WTC11 (cell line): ENCODE measurements around the gene CPO. TPM values are rescaled to one million over a fixed set of nuclear protein-coding genes. Genes with fewer than 3 reads are reported as not detected.

Experiments
- ATAC-seq: fragments of 200-7000 bp; cut with Tn5 transposase; 2 replicates; pipeline ENCODE4 v1.10.0; 2021; ENCODE audit warnings: mild to moderate bottlenecking, moderate library complexity
- CTCF ChIA-PET: fragments of 300-600 bp; sonication (Branson Sonifier 250); formaldehyde crosslinking; loops from one replicate; lab custom pipeline; 2021; ENCODE audit warnings: antibody characterized with exemption; lab: Charles Lee
- POLR2A ChIA-PET: fragments of 350-600 bp; sonication (Branson Sonifier 250); formaldehyde crosslinking; loops from one replicate; lab custom pipeline; 2021; ENCODE audit warnings: antibody characterized with exemption; lab: Charles Lee
- DNase-seq: peaks from one replicate; pipeline ENCODE4 v3.0.0; 2021; ENCODE audit warnings: low spot score
- H3K27ac Mint-ChIP-seq: 2 replicates; pipeline ENCODE4 v1.8.0; 2021; ENCODE audit warnings: mixed read lengths
- H3K27me3 Mint-ChIP-seq: 2 replicates; pipeline ENCODE4 v1.8.0; 2021; ENCODE audit warnings: low read depth, mild to moderate bottlenecking, moderate library complexity, mixed read lengths
- H3K36me3 Mint-ChIP-seq: 2 replicates; pipeline ENCODE4 v1.8.0; 2021; ENCODE audit warnings: mixed read lengths
- H3K4me1 Mint-ChIP-seq: 2 replicates; pipeline ENCODE4 v1.8.0; 2022; ENCODE audit warnings: mixed read lengths
- H3K4me3 Mint-ChIP-seq: 2 replicates; pipeline ENCODE4 v1.8.0; 2021; ENCODE audit warnings: mild to moderate bottlenecking, moderate library complexity, mixed read lengths
- H3K9me3 Mint-ChIP-seq: 2 replicates; pipeline ENCODE4 v1.8.0; 2021; ENCODE audit warnings: mixed read lengths
- ATF3 ChIP-seq: sonication (generic); formaldehyde crosslinking; conservative IDR thresholded peaks from 2 replicates; pipeline ENCODE4 v1.8.1; 2022; ENCODE audit warnings: mild to moderate bottlenecking, missing genetic modification reagents
- CBFB ChIP-seq: sonication (generic); formaldehyde crosslinking; IDR thresholded peaks from 2 replicates; pipeline ENCODE4 v1.8.1; 2022; ENCODE audit warnings: mild to moderate bottlenecking, low read depth, missing genetic modification reagents
- CTCF ChIP-seq: fragments of 200-600 bp; IDR thresholded peaks from 2 replicates; pipeline ENCODE4 v1.8.0; 2022; ENCODE audit warnings: antibody characterized with exemption
- E2F5 ChIP-seq: sonication (generic); formaldehyde crosslinking; IDR thresholded peaks from 2 replicates; pipeline ENCODE4 v1.8.1; 2022; ENCODE audit warnings: mild to moderate bottlenecking, moderate library complexity, missing genetic modification reagents
- ETV6 ChIP-seq: sonication (generic); formaldehyde crosslinking; IDR thresholded peaks from 2 replicates; pipeline ENCODE4 v1.8.1; 2022; ENCODE audit warnings: mild to moderate bottlenecking, missing genetic modification reagents
- GRHL2 ChIP-seq: fragments of 250-450 bp; sonication (Bioruptor Pico); IDR thresholded peaks from 2 replicates; pipeline ENCODE4 v1.8.0; 2022; ENCODE audit warnings: mild to moderate bottlenecking, moderate library complexity; ENCODE audit not compliant: insufficient replicate concordance, severe bottlenecking
- KAT7 ChIP-seq: sonication (generic); formaldehyde crosslinking; IDR thresholded peaks from 2 replicates; pipeline ENCODE4 v1.8.1; 2023; ENCODE audit warnings: missing genetic modification reagents, mild to moderate bottlenecking, borderline replicate concordance
- NFYB ChIP-seq: sonication (generic); formaldehyde crosslinking; conservative IDR thresholded peaks from 2 replicates; pipeline ENCODE4 v1.8.0; 2022; ENCODE audit warnings: low read depth, missing genetic modification reagents
- PREB ChIP-seq: sonication (generic); formaldehyde crosslinking; IDR thresholded peaks from 2 replicates; pipeline ENCODE4 v1.8.1; 2022; ENCODE audit warnings: mild to moderate bottlenecking, missing genetic modification reagents, moderate library complexity, borderline replicate concordance
- SOX15 ChIP-seq: fragments of 250-450 bp; sonication (Bioruptor Pico); IDR thresholded peaks from 2 replicates; pipeline ENCODE4 v1.9.0; 2021; ENCODE audit warnings: mild to moderate bottlenecking
- USF2 ChIP-seq: sonication (generic); formaldehyde crosslinking; IDR thresholded peaks from 2 replicates; pipeline ENCODE4 v1.8.1; 2023; ENCODE audit warnings: mild to moderate bottlenecking, missing genetic modification reagents, moderate library complexity
- ZMAT4 ChIP-seq: fragments of 250-450 bp; sonication (Bioruptor Pico); IDR thresholded peaks from 2 replicates; pipeline ENCODE4 v1.9.0; 2021; ENCODE audit warnings: mild to moderate bottlenecking
- ZNF219 ChIP-seq: sonication (generic); formaldehyde crosslinking; IDR thresholded peaks from 2 replicates; pipeline ENCODE4 v1.8.0; 2023; ENCODE audit warnings: missing genetic modification reagents, mild to moderate bottlenecking, borderline replicate concordance
- ZNF416 ChIP-seq: fragments of 250-450 bp; sonication (Bioruptor Pico); IDR thresholded peaks from 2 replicates; pipeline ENCODE4 v1.9.0; 2021; ENCODE audit warnings: mild to moderate bottlenecking, inconsistent platforms
- total RNA-seq: library from RNA; stranded (reverse); gene quantifications from 3 replicates; pipeline ENCODE4 v1.2.3, GENCODE V29; 2021
- TF ChIP-seq, protein P1 (sequence below): sonication (generic); formaldehyde crosslinking; IDR thresholded peaks from 2 replicates; pipeline ENCODE4 v1.8.1; 2022; ENCODE audit warnings: low read depth, missing genetic modification reagents, borderline replicate concordance
- TF ChIP-seq, protein P2 (sequence below): sonication (generic); formaldehyde crosslinking; IDR thresholded peaks from 2 replicates; pipeline ENCODE4 v1.8.1; 2022; ENCODE audit warnings: missing genetic modification reagents, borderline replicate concordance
- TF ChIP-seq, protein P3 (sequence below): fragments of 250-450 bp; sonication (Bioruptor Pico); conservative IDR thresholded peaks from 2 replicates; pipeline ENCODE4 v1.9.0; 2021; ENCODE audit warnings: mild to moderate bottlenecking
- TF ChIP-seq, protein P4 (sequence below): sonication (generic); formaldehyde crosslinking; IDR thresholded peaks from 2 replicates; pipeline ENCODE4 v1.8.0; 2022; ENCODE audit warnings: mild to moderate bottlenecking, missing genetic modification reagents

Gene CPO
- total RNA-seq, 1 experiment from 2014 or later: 1.2 TPM

DNA sequence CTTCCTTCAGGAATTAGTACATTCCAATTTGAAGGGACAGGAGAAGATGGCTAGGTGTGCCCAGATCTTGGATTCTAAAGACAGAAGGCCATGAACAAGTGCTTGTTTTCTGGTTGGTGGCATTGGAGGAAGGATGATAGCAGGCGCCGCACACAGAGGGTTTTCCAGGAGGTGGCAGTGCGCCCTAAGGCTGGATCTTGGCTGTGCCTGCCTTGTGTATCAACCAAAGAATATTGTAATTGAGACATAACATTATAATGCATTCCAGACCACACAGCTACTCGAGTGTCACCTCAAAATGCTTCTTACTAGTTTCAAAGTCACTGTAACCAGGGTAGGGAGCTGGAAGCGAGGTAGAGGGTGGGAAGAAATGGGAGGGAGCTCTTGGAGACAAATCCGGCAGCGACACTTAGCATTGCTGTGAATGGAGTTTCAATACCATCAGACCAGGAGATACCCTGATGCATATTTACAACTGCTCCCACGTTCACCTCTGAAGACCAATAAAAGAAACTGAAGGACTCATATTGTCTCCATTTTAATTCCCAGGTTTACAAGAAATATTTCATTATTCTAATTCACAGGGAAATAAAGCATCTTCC lies 42.5 kb downstream of the CPO start:
- Mint-ChIP-seq H3K27me3 (no peaks in the 10 kb centered on the region), H3K4me1 (peaks cover 35% of the 10 kb centered on the region), H3K36me3 (no peaks in the 10 kb centered on the region), H3K27ac (no peak overlapping the region), H3K9me3 (no peaks in the 10 kb centered on the region), H3K4me3 (no peak overlapping the region)
- TF ChIP-seq PREB (CRISPR knock-in tag): no peak
- TF ChIP-seq CBFB (CRISPR knock-in tag): no peak
- TF ChIP-seq ZNF219 (CRISPR knock-in tag): no peak
- peak; percentile 51; the same call in 1 of the 2 replicates for TF ChIP-seq ETV6
- no peak for TF ChIP-seq GRHL2 (CRISPR knock-in tag)
- no peak for TF ChIP-seq ZNF416 (CRISPR knock-in tag)
- no peak for TF ChIP-seq E2F5 (CRISPR knock-in tag)
- TF ChIP-seq, protein P1, sequence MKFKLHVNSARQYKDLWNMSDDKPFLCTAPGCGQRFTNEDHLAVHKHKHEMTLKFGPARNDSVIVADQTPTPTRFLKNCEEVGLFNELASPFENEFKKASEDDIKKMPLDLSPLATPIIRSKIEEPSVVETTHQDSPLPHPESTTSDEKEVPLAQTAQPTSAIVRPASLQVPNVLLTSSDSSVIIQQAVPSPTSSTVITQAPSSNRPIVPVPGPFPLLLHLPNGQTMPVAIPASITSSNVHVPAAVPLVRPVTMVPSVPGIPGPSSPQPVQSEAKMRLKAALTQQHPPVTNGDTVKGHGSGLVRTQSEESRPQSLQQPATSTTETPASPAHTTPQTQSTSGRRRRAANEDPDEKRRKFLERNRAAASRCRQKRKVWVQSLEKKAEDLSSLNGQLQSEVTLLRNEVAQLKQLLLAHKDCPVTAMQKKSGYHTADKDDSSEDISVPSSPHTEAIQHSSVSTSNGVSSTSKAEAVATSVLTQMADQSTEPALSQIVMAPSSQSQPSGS (CRISPR knock-in tag): no peak
- TF ChIP-seq SOX15 (CRISPR knock-in tag): no peak
- TF ChIP-seq NFYB (CRISPR knock-in tag): no peak
- peak; percentile 33; the same call in 1 of the 2 replicates for TF ChIP-seq CTCF
- TF ChIP-seq, protein P2, sequence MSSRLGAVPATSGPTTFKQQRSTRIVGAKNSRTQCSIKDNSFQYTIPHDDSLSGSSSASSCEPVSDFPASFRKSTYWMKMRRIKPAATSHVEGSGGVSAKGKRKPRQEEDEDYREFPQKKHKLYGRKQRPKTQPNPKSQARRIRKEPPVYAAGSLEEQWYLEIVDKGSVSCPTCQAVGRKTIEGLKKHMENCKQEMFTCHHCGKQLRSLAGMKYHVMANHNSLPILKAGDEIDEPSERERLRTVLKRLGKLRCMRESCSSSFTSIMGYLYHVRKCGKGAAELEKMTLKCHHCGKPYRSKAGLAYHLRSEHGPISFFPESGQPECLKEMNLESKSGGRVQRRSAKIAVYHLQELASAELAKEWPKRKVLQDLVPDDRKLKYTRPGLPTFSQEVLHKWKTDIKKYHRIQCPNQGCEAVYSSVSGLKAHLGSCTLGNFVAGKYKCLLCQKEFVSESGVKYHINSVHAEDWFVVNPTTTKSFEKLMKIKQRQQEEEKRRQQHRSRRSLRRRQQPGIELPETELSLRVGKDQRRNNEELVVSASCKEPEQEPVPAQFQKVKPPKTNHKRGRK (CRISPR knock-in tag): no peak
- no peak for TF ChIP-seq KAT7 (CRISPR knock-in tag)
- TF ChIP-seq, protein P3, sequence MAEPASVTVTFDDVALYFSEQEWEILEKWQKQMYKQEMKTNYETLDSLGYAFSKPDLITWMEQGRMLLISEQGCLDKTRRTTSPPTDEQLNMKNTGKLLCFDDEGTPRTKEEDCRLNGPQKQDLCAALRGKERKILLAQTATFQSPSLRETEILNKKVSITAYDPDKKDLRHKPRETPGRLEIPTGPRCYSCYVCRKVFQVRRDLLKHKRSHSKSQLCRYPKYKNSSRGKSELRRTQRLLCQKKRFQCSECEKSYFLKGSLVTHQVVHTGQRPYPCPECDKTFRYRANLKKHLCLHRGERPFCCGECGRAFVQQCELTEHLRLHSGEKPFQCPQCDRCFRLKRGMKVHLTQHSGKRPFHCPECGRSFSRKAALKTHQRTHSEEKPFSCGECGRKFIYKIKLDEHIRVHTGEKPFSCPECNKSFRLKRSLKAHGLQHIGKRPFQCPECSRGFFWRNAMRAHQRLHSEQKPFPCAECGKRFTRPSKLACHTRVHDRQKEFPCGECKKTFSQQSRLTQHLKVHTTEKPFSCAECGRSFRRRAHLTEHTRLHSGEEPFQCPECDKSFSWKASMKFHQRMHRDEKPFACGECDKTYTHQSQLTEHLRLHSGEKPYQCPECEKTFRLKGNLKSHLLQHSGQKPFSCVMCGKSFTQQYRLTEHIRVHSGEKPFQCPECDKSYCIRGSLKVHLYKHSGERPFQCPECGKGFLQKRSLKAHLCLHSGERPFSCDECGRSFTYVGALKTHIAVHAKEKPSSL (CRISPR knock-in tag): no peak
- TF ChIP-seq ZMAT4 (CRISPR knock-in tag): no peak
- no peak for TF ChIP-seq USF2 (CRISPR knock-in tag)
- no peak for TF ChIP-seq ATF3 (CRISPR knock-in tag)
- TF ChIP-seq, protein P4, sequence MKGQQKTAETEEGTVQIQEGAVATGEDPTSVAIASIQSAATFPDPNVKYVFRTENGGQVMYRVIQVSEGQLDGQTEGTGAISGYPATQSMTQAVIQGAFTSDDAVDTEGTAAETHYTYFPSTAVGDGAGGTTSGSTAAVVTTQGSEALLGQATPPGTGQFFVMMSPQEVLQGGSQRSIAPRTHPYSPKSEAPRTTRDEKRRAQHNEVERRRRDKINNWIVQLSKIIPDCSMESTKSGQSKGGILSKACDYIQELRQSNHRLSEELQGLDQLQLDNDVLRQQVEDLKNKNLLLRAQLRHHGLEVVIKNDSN (CRISPR knock-in tag): no peak
- DNase-seq (peak; percentile 72), ATAC-seq (peak; percentile 84)
- ChIA-PET CTCF (interaction anchor here (0.7 to 2.6 kb wide), 6 partner anchors 8 to 495 kb away, joined by 3 to 20 read pairs (median 6); no protein-coding TSS in a partner anchor), POLR2A (no interaction called here)
